ENCODE measurements around the gene PFKM.

- TF ChIP-seq POLR2A (IDR thresholded peaks at IDR 0.05), result no peak
- TF ChIP-seq, protein P1, sequence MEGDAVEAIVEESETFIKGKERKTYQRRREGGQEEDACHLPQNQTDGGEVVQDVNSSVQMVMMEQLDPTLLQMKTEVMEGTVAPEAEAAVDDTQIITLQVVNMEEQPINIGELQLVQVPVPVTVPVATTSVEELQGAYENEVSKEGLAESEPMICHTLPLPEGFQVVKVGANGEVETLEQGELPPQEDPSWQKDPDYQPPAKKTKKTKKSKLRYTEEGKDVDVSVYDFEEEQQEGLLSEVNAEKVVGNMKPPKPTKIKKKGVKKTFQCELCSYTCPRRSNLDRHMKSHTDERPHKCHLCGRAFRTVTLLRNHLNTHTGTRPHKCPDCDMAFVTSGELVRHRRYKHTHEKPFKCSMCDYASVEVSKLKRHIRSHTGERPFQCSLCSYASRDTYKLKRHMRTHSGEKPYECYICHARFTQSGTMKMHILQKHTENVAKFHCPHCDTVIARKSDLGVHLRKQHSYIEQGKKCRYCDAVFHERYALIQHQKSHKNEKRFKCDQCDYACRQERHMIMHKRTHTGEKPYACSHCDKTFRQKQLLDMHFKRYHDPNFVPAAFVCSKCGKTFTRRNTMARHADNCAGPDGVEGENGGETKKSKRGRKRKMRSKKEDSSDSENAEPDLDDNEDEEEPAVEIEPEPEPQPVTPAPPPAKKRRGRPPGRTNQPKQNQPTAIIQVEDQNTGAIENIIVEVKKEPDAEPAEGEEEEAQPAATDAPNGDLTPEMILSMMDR (IDR thresholded peaks at IDR 0.05), result no peak
- TF ChIP-seq POLR2AphosphoS5 (IDR thresholded peaks at IDR 0.05), result no peak
Measured at GRCh38 chr12:48182631-48183030, 63.5 kb downstream of the PFKM start.
